ENCODE data around the gene SERPINF2.
"Not testable (repeated sequence)": the region's sequence is repeated elsewhere in the genome, so short reads cannot be mapped to it uniquely, and the experiment has no call there.

Gene SERPINF2

DNA sequence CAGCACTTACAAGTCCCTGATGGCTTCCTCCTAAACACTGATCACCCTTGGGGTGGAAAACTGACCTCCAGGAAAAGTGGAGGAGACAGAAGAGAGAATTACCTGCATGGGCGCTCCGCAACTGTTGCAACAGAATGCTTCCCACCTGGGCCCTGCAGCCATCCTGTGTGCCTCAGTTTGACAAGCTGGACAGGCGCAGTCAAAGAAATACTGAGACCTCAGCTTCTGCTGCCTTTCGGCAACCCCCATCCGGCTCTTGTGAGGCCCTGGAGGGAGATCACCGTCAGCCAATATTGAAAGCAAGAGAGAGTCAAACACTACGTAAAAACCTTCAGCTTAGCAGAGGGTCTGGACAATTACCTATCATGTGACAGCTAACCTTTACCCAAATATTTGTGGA, 44.0 kb downstream of the SERPINF2 start:
- DNase-seq (ENCODE audit: low read depth in 2 of 2, low spot score in 1 of 2) = no peak

DNA sequence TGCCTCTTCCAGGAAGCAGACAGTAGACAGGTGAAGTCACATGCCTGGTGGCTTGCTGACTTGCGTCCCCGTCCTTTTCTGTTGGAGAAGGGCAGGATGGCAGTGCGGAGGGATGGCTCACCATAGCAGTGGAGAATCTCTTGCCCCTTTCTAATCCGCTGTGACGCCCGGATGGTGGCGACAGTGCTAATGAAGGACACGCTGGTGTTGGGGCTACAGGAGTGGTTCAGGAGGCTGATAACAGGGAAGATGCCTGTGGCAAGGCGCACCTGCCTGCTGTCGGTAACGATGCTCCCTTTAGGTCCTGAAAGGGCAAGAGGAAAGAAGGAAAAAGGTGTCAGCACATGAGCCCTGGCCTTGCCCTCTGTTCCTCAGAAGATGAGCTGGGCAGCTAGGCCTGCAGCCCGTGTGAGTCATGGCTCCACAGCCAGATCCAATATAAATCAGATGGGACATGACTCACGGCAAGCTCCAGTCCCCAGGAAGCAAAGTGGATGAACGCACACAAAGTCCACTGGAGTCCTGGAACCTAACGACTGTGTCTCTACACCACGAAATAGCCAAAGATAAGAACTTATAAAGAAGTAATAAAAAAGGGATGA, 44.7 kb downstream of the SERPINF2 start:
- DNase-seq (ENCODE audit: low read depth in 2 of 2, low spot score in 1 of 2) = no peak

DNA sequence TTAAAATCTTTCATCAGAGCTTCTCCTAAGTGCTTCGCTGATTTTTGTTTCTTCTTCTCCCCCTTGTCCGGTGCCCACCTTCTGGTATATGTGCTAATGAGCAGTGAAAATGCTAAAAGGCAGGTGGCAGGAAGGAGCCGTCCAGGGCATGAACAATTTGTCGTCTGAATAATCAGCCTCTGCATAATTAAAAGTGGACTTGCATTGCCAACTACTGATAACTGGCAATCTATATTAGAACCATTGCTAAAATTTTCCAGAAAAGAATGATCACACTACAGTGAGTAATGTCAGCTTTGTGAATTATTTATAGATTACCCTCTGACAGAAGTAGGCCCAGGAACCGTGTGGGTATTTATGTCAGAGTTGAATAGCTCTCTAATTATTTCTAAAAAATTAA, 47.3 kb downstream of the SERPINF2 start:
- DNase-seq (ENCODE audit: low read depth in 2 of 2, low spot score in 1 of 2) = no peak

DNA sequence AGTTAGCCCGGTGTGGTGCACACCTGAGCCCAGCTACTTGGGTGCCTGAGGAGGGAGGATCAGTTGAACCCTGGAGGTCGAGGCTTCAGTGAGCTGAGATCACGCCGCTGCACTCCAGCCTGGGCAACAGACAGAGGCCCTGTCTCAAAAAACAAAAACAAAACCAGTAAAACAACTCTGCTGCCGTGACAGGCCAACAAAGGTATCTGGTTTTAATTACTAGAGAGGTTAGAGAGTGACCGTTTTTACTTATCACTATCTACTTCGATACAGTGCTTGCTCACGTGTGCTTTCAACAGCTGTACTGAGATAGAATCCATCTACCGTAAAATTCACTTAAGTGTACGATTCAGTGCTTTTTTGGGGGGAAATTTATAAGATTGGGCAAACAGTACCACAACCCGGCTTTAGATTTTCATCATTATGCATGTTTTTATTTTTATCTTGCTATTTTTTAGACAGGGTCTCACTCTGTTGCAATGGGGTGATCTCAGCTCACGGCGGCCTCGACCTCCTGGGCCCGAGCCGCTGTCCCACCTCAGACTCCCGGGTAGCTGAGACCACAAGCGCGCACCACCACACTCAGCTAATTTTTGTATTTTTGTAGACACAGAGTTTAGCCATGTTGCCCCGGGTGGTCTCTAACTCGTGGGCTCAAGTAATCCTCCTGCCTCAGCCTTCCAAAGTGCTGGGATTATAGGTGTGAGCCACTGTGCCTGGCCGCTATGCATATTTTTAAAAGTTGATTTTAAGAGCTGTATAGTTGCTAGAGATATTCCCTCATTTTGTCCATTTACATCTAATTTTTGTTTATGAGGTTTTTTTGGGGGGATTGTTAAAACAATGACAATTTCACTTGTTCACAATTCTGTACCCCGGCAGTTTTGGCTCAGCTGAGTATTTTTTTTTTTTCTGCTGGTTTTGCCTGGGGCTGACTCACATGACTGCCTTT, 50.1 kb downstream of the SERPINF2 start:
- DNase-seq (ENCODE audit: low read depth in 2 of 2, low spot score in 1 of 2) = no peak

DNA sequence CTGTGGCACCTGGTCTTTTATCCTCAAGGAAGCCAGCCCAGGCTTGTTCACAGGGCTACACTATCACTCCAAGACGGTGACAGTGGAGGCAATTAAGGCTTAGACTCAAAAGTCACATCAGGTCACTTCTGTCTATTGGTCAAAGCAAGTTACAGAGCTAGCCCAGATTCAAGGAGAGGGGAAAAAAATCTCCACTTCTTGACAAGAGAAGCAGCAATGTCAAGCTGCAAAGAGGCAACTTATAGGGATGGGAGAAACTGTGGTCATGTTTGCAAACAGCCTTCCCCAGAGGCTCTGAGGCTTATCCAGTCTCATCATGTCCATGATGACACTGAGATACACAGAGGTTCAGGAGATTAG, 50.8 kb downstream of the SERPINF2 start:
- DNase-seq (ENCODE audit: low read depth in 2 of 2, low spot score in 1 of 2) = no peak

DNA sequence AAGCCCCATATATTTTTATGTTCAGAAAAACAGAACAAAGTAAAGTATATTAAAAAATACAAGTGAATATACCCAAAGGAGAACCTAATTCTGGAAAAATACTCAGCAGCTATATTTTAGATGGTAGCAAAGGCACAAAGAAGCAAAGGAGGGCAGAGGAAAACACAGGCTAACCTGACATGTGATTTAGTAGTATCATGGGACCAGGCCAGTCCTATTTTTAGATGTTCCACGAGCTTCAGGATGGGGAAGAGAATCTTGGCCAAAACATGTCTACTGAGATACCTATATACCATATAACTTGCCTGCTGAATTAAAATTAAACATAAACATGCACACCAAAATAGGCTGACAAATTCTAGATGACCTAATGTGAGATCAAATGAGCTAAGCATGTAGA, 54.1 kb downstream of the SERPINF2 start:
- DNase-seq (ENCODE audit: low read depth in 2 of 2, low spot score in 1 of 2) = no peak

DNA sequence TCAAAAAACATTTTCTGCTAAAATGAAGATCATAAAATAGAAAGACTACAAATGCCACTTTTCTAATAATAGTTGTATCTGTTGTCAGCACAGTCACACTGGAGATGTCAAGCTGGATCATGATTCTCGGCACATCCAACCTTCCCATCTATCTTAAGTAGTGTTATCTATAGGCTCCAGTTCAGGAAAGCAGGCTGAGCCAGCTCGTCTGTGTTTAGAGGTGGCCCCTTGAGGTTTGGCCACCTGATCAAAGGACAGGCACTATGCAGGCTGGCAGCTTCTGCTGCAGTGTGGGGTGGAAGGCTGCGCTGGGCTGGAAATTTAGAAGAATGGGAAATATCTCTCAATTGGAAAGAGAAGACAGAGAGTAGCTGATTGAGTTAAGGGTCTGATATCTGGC, 54.7 kb downstream of the SERPINF2 start:
- no peak for DNase-seq (ENCODE audit: low read depth in 2 of 2, low spot score in 1 of 2)

DNA sequence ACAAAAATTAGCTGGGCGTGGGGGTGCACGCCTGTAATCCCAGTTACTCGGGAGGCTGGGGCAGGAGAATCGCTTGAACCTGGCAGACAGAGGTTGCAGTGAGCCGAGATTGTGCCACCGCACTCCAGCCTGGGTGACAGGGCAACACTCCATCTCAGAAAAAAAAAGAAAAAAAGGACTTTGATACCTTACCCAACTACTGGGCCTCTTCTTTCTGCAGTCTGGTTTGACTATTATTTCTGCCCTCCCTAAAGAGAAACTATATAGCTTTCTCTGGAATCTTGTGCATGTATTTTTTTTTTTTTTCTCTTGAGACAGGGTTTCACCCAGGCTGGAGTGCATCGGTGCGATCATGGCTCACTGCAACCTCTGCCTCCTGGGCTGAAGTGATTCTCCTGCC, 55.2 kb downstream of the SERPINF2 start:
- DNase-seq (ENCODE audit: low read depth in 2 of 2, low spot score in 1 of 2) = not testable (repeated sequence)

DNA sequence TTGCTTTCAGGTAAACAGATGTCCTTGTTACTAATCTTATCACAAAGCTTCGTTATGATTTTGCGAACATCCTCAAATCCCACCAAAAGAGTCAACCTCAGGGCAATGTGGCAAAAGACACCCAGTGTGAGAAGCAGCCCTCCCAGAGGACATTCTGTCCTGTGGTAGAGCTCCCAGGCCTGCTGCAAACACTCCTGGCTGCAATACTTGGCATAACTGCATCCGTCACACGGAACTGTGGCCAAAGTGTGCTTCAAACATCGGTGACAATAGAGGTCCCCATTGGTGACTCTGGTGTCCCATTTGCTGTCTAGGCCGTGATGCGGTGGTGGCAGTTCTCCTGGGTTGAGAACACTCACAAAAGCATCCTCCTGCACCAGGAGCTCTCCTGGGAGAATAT, 57.6 kb downstream of the SERPINF2 start:
- DNase-seq (ENCODE audit: low read depth in 2 of 2, low spot score in 1 of 2) = no peak

DNA sequence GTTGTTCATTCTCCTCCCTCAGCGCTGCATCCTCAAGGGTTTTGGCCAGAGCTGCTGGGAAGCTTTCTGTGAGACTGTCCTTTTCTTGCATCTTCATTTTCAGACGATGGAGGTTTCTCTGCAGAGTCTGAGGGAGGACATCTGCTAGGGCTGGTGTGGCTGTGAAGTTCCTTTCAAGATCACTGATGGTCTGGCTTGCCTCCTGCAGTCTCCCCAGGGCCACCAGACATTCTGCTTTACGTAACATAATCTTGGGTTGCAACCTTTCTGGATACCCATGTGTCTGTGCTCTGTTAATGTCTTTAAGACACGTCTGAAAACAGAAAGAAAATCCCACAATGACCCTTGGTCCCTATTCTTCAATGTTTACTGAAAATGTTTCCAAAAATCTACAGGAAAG, 58.0 kb downstream of the SERPINF2 start:
- DNase-seq (ENCODE audit: low read depth in 2 of 2, low spot score in 1 of 2) = no peak

DNA sequence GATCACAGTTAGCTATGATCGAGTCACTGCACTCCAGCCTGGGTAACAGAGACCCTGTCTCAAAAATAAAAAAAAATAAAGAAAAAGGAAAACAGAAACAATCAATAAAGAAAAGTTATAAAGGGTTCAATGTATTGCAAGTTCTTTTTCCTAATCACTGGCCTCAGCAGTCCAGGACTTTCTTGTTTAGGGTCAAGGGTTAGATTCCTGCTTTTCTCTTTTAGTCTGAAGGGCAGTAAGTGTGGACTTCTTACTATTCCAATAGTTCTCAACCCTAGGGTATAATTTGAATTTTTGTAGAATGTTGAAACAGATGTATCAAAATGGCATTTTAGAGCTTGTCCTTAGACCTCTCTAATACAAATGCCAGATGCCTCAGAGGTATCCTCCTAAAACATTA, 59.8 kb downstream of the SERPINF2 start:
- no peak for DNase-seq (ENCODE audit: low read depth in 2 of 2, low spot score in 1 of 2)

DNA sequence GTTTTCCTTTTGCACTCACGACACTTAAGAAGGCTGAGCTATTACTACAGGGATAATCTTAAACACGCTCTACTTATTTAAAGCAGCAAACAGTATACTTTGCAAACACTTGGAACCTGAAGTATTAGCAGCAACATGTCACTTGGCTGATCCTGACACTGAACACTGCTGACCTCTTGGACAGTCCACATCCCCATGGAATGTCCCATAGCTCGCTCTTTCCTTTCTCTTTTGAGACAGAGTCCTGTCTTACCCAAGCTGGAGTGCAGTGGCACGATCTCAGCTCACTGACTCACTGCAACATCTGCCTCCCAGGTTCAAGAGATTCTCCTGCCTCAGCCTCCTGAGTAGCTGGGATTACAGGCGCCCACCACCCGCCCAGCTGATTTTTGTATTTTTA, 60.6 kb downstream of the SERPINF2 start:
- no peak for DNase-seq (ENCODE audit: low read depth in 2 of 2, low spot score in 1 of 2)
